ENCODE results near the gene OPRL1.

GRCh38 chr20:64081624-64081964 lies 1.7 kb downstream of the OPRL1 start:
- TF ChIP-seq, protein P1, sequence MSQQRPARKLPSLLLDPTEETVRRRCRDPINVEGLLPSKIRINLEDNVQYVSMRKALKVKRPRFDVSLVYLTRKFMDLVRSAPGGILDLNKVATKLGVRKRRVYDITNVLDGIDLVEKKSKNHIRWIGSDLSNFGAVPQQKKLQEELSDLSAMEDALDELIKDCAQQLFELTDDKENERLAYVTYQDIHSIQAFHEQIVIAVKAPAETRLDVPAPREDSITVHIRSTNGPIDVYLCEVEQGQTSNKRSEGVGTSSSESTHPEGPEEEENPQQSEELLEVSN (IDR thresholded peaks at IDR 0.05), result no peak
- no peak for TF ChIP-seq EP300 (IDR thresholded peaks at IDR 0.05; ENCODE audit: borderline replicate concordance in 1 of 2, low read depth in 2 of 2, low read length in 2 of 2)
